Fibroblast of mammary gland (primary cell): Measurements from ENCODE around the gene MUC13.

Experiments
- DNase-seq: peaks from one replicate; pipeline ENCODE4 v3.0.0-alpha.2; 2010; ENCODE audit warnings: low read depth
- H3K4me3 ChIP-seq: 2 replicates; pipeline ENCODE4 v1.5.1; 2011; ENCODE audit warnings: low read depth, mild to moderate bottlenecking, low read length, moderate library complexity; ENCODE audit not compliant: control insufficient read depth
- TF ChIP-seq, protein P1 (sequence below): conservative IDR thresholded peaks from 2 replicates; pipeline ENCODE4 v1.5.1; 2011; ENCODE audit warnings: low read depth, low read length, inconsistent platforms; ENCODE audit not compliant: control insufficient read depth, insufficient read depth

Gene MUC13

DNA sequence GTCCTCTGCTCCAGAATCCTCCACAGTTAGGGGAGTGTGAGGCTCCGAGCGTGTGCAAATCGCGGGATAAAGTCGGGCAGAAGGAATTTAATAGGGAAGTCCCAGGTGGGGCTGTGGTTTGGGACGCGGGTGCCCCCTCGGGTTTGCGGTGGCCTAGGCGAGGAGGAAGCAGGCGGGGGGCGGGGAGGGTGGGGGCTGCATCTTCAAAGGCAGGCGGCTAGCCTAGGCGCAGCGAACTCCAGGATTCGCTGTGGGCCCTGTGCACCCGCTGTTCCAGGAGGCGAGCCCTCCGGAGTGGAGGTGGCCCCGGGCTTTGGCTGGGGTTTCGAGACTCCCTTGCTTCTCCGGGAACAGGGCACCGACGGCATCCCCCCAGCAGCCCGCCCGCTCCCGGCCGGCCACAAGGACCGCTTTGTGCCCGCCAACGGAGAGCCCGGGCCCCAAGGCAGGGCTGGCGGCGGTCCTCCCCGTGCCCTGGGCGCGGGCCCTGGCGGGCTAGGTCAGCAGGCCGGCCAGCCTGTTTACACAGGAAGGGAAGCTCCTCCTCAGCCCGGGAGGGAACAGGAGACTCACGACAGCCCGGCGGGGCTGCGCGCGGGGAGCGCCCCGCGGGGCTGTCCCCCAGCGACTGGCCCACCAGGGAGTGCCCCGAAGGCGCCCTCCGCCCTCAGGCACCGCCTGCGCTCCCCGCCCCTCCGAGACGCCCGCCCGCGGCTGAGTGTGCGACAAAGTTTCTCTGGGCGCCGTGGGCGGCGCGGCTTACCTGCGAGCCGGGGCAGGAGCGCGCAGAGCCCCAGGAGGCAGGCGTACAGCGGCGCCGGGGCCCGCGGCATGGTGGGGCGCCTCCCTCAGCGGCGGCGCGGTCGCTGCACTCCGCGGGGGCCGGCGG is 48.1 kb downstream of the MUC13 start:
- peak overlapping the region; percentile 72 for H3K4me3 ChIP-seq
- TF ChIP-seq, protein P1, sequence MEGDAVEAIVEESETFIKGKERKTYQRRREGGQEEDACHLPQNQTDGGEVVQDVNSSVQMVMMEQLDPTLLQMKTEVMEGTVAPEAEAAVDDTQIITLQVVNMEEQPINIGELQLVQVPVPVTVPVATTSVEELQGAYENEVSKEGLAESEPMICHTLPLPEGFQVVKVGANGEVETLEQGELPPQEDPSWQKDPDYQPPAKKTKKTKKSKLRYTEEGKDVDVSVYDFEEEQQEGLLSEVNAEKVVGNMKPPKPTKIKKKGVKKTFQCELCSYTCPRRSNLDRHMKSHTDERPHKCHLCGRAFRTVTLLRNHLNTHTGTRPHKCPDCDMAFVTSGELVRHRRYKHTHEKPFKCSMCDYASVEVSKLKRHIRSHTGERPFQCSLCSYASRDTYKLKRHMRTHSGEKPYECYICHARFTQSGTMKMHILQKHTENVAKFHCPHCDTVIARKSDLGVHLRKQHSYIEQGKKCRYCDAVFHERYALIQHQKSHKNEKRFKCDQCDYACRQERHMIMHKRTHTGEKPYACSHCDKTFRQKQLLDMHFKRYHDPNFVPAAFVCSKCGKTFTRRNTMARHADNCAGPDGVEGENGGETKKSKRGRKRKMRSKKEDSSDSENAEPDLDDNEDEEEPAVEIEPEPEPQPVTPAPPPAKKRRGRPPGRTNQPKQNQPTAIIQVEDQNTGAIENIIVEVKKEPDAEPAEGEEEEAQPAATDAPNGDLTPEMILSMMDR: no peak
- DNase-seq: peak; percentile 50

DNA sequence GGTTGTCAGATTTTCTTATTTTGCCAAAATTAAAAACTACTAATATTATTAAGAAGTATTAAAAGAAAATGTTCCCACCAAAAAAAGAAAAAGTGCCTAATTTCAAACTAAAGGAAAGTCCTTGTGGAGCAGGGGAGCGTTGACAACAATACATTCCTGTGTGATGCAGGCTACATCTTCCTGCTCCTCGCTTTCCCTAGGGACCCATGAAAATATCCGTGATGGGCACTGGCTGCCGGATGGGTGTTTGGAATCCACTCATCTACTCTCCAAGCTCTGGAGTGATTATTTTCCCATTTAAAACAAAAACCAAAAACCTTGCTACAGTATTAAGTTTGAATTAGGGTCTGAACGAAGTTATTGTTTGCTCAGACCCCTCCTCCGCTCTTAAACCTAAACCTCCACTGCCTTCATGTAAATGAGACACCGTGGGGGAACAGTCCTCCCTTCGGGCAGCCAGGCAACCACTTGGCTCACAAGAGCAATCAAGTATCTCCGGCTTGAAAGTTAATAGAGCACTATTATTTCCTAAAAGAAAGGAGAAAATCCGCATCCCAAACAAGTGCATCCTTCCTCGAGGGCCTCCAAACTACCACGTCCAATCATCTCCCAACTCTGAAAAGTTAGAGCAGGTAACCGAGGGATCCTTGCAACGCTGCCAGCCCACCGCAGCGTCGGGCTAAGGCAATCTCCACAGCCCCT is 48.9 kb downstream of the MUC13 start:
- peak overlapping the region; percentile 72 for H3K4me3 ChIP-seq
- DNase-seq: peak; percentile 59
- TF ChIP-seq, protein P1: no peak

DNA sequence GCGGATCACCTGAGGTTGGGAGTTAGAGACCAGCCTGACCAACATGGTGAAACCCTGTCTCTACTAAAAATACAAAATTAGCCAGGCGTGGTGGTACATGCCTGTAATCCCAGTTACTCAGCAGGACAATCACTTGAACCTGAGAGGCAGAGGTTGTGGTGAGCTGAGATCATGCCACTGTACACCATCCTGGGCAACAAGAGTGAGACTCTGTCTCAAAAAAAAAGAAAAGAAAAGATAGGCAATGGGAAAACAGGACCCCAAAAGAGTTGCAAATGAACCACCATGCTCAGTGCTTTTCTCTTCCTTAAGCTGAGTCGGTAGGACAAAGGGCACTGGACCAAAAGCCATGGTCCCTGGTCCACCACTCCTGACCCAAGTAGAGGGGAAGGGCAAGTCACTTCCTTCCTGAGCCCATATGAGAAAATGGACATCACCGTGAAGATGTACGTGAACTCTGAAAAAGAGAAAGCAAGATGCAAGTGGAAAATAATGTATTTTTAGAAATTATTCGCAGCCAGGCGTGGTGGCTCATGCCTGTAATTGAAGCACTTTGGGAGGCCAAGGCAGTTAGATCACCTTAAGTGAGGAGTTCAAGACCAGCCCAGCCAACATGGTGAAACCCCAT is 50.0 kb downstream of the MUC13 start:
- TF ChIP-seq, protein P1: no peak
- H3K4me3 ChIP-seq: no peak overlapping the region
- no peak for DNase-seq

DNA sequence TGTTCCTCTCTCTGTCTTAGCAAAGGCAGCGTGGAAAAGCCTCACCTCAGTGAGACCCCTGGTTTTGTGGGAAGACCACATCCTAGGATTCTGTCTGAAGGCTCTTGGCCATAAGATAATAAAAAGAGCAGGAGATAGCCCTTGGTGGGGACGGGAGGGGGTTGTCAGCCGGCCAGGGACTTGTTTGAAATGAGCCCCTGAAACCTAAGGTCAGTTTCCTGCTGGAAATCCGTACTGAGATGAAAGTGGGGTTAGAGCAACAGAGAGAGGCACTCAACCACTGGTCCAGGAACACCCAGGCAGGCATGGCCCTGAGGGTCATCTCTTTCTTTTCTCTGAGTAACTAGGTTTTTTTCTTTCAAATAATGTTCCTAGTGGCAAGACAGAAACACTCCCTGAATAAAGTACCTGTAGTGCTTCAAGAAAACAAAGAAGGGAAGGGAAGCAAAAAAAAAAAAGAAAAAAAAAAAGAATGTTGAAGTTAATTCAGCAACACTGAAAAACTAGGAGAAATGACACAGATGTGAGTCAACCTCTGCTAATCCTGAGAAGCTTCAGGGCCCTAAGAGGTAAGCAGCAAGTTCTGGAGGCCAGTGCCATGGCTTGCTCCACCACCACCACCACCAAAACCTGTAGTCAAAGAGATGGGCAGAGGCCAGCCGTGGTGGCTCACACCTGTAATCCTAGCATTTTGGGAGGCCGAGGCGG is 50.6 kb downstream of the MUC13 start:
- H3K4me3 ChIP-seq: no peak overlapping the region

DNA sequence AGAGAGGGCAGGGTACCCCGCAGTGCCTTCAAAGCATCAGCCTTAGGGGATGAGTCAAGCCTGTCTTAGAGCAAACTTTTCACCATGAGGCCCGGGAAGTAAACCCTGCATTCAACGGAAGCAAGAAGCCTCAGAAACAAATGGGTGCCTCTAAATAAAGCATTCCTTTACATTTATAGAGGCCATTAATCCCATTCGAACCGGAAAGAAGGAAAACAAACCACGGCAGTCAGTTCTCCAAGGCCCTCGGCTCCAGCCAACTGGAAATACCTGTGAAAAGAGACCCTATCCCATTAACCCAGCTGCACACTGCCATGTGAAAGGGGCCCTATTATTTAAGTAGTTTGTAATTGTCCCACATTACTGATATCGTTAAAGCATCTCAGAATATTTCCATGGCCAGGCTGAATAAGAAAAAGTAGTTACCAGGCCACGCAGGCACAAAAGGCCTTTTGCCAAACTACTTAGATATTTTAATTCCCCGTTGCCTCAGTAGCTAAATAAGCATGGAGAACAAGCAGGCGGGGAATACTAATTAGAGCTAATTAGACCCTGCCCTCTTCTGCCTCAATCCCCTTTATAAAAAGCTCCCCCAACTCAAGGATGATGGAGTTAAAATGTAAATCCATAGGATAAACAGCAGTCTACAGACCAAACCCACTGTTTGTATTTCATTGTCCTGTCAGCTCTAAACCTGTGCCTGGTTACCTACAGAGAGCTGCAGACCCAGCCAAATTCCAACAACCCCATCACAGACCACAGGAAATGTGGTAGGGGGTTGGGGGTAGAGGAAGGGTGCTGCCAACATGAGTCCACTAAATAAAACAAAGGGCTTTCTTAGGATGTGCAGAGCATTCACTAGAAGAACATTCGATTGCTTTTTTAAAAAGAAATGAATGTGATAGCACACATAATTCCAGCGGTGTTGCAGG is 51.5 kb downstream of the MUC13 start:
- DNase-seq: no peak
- TF ChIP-seq, protein P1: no peak
- H3K4me3 ChIP-seq: no peak overlapping the region

More for the DNA sequence above, 50.6 kb downstream of the MUC13 start:
- DNase-seq: peak; percentile 54
- TF ChIP-seq, protein P1: no peak
